Measurements from ENCODE around the gene AGPAT4.
"Not testable (repeated sequence)": the region's sequence is repeated elsewhere in the genome, so short reads cannot be mapped to it uniquely, and the experiment has no call there.

AGPAT4 gene, protein sequence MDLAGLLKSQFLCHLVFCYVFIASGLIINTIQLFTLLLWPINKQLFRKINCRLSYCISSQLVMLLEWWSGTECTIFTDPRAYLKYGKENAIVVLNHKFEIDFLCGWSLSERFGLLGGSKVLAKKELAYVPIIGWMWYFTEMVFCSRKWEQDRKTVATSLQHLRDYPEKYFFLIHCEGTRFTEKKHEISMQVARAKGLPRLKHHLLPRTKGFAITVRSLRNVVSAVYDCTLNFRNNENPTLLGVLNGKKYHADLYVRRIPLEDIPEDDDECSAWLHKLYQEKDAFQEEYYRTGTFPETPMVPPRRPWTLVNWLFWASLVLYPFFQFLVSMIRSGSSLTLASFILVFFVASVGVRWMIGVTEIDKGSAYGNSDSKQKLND

DNA sequence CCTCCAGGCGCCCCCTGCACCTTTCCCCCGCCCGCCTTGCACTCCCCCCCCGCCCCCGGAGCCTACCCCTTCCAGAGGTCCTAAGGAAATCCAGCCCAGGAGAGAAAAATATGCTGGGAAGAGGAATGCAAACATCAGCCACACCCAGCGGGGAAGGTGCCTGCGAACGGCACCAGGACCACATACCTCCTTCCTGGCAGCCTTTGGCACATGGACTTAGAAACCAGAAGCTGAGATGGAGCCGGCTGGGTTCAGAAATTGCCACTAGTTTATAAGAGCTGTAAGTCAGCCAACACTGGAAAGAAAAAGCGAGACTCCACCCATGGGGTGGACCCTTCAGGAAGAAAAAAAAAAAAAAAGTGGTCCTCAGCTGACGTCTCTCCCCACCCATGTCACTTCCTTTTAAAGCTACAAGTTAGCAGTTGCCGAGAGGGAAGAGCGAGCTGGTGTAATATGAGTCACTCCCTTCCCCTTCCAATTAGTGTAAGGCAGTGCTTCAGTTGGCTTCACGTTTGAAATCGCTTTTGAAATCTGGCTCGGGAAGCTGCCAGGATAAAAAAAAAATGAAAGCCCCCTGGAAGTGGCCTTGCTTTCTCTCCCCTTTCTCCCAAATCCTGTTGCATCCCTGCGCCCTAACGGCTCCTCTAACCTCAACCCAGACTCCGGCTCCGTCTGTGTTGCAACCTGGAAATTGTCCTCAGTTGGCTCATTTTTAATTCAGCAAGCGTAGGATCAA lies at the start of gene AGPAT4:
TSS of gene AGPAT4 (minus strand) at position 310 of the 736 bp plus-strand sequence. CDS start 41,848 bp downstream, outside the sequence.
- DNase-seq (ENCODE audit: low read depth in 2 of 2), result peak; percentile 22 to 25

DNA sequence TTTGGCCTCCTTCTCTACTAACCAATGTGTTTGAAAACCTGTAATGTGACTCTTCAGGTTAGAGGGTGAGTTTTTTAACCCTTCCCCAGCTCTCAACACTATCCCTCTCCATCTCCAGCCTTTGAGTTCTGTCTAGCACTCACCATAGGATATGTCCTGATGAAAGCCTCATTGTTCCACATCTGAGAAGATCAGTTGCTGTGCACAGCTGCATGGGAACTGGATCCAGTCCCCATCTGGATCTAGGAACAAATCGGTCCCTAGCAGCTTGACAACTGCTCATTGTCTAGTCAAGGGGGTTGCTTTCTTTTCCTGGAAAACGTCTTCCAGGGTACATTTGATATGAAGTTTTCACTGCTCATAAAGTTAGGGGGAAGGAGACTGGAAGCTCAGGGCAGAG lies 45.4 kb upstream of the AGPAT4 start:
- no peak for DNase-seq (ENCODE audit: low read depth in 2 of 2)

GRCh38 chr6:161318456-161318855 lies 44.6 kb upstream of the AGPAT4 start:
- no peak for DNase-seq (ENCODE audit: low read depth in 2 of 2)

- DNase-seq (ENCODE audit: low read depth in 2 of 2), result no peak
Measured at GRCh38 chr6:161316531-161316930, 42.7 kb upstream of the AGPAT4 start.

DNA sequence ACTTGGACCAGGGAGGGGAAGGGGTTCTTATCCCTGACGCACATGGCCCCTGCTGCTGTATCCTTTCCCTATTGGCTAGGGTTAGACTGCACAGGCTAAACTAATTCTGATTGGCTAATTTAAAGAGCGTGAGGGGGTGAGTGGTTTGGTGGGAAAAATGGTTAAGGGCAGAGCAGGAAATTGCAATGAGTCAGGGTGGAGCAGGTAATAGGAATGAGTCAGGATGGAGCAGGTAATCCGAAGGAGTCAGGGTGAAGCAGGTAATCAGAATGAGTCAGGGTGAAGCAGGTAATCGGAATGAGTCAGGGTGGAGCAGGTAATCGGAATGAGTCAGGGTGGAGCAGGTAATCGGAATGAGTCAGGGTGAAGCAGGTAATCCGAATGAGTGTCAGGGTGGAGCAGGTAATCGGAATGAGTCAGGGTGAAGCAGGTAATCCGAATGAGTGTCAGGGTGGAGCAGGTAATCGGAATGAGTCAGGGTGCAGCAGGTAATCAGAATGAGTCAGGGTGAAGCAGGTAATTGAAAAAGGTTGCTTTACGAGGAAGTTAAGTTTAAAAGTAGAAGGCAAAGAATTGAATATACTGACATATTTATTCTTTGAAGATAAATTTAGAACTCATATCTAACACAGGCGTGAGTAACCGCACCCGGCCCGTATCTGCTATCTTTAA lies 41.5 kb upstream of the AGPAT4 start:
- DNase-seq (ENCODE audit: low read depth in 2 of 2), result not testable (repeated sequence)

DNA sequence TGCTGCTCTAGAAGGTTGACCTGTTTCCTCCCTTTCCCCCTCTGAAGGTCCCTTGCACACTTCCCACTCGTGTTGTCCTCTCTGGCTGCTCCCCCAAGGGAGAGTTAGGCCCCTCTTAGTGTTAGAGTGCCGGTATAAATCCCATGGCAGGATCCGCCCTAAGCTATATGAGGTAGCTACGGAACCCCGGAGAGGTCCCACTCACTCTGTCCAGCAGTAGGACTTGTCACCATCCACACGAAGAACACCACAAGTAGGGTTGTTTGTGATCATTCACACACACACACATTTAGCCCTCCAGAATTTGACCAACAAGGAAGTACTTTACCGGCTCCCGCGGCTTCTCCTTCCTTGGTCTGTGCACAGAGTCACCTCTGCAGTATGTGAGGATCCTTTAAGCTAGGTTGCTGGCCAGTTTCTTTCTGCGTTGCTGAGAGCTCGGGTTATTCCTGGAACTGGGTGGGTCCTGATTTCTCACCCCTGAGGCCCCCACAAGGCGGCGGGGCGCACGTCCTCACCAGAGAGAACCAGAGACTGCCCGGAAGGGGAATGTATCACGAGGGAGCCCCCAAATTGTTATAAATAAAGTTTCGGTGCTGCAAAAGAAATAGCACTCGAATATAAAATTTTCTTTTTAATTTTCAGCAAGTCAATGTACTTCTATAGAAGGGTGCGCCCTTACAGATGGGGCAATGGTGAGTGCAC lies 40.8 kb upstream of the AGPAT4 start:
- DNase-seq (ENCODE audit: low read depth in 2 of 2), result not testable (repeated sequence)

GRCh38 chr6:161313940-161314509 lies 40.2 kb upstream of the AGPAT4 start:
- no peak for DNase-seq (ENCODE audit: low read depth in 2 of 2)

- DNase-seq (ENCODE audit: low read depth in 2 of 2), result not testable (repeated sequence)
Measured at GRCh38 chr6:161313475-161313874, 39.6 kb upstream of the AGPAT4 start.

DNA sequence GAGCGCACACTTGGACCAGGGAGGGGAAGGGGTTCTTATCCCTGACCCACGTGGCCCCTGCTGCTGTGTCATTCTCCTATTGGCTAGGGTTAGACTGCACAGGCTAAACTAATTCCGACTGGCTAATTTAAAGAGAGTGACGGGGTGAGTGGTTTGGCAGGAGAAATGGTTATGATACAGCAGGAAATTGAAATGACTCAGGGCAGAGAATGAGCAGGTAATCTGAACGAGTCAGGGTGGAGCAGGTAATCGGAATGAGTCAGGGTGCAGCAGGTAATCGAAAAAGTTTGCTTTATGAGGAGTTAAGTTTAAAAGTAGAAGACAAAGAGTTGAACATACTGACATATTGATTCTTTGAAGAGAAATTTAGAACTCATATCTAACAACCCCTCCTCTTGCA lies 35.9 kb upstream of the AGPAT4 start:
- DNase-seq (ENCODE audit: low read depth in 2 of 2), result not testable (repeated sequence)

GRCh38 chr6:161308075-161308655 lies 34.3 kb upstream of the AGPAT4 start:
- no peak for DNase-seq (ENCODE audit: low read depth in 2 of 2)

DNA sequence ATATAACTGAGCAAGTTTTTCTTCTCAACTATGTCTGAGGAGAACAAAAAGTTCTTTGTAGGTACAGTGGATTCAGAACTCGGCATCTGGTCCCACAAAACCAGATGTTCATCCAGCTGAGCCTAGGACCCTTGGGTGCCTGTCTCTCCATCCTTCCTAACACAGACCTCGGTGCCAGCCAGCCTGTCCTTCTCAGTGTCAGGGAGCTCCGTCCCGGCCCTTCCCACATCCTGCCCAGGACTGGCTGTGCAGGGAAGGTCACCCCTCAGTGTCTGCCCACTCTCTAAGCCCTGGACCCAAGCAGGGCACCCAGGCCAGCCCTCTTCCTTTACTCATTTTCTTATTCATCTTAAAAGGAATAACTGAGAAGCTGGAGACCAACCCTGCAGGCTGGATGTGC lies 32.0 kb upstream of the AGPAT4 start:
- DNase-seq (ENCODE audit: low read depth in 2 of 2), result no peak

DNA sequence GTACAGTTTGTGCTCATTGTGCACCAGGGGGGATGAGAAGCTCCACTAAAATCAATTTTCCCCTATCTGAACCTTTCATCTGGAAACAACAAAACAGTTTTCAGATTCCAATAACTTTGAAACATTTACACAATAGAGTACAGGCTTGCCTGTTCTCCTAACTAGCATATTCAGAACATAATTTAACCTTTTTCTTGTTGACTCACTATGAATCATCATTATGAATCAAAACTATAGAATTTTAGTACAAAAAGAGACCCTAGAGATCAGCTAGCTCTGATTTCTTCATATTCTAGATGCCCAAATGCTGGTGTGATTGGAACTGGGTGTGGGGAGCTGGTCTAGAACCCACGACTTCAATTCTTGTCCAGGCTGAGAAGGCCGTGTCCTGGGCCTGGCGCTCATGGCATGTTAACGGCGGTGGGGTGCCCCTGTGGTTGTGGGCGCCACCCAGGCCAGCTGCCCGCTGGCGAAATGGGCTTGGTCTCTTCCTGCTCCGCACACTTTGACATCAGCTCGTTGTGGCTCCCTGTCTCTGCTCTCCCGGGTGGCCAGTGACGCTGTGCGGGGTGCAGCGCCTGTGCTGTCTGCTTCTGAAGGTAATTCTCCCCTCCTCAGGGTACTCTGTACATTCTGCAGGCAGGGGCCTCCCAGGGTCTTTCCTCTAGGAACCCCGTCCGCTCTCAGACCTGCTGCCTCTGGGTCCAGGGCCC lies 29.9 kb upstream of the AGPAT4 start:
- DNase-seq (ENCODE audit: low read depth in 2 of 2), result no peak

- no peak for DNase-seq (ENCODE audit: low read depth in 2 of 2)
Measured at GRCh38 chr6:161302949-161303348, 29.1 kb upstream of the AGPAT4 start.

- DNase-seq (ENCODE audit: low read depth in 2 of 2), result no peak
Measured at GRCh38 chr6:161301338-161301737, 27.5 kb upstream of the AGPAT4 start.

DNA sequence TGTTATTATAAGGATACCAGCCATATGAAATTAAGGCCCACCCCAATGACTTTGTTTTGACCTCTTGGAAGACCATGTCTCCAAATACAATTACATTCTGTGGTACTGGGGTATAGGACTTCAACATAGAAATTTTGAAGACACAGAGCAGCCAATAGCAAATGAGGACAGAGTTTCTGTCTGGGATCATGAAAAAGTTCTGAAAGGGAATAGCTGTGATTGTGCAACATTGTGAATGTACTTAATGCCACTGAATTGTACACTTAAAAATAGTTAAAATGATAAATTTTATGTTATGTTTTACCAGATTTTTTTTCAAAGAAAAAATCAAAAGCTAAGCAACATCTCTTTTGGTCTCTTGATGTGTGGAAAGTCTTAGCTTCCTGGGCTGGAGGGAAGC lies 27.0 kb upstream of the AGPAT4 start:
- no peak for DNase-seq (ENCODE audit: low read depth in 2 of 2)

- no peak for DNase-seq (ENCODE audit: low read depth in 2 of 2)
Measured at GRCh38 chr6:161299726-161300125, 25.9 kb upstream of the AGPAT4 start.

DNA sequence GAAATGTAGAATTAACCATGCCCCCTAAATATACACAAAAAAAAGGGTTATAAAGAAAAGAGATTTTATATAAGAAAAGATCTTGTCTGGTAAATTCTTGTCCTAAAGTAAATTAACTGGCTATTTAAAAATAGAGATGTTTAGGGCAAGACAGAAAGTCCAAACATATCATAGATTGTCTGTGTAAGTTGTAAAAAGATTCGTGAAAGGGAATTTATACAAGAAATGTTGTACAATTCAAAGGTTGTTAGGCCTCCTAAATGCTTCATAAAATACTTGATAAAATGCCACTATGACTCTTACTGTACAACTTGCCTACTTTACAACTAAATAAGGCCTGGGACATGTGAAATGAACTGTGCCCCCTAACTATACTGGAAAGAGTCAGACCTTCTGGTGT lies 21.9 kb upstream of the AGPAT4 start:
- no peak for DNase-seq (ENCODE audit: low read depth in 2 of 2)

DNA sequence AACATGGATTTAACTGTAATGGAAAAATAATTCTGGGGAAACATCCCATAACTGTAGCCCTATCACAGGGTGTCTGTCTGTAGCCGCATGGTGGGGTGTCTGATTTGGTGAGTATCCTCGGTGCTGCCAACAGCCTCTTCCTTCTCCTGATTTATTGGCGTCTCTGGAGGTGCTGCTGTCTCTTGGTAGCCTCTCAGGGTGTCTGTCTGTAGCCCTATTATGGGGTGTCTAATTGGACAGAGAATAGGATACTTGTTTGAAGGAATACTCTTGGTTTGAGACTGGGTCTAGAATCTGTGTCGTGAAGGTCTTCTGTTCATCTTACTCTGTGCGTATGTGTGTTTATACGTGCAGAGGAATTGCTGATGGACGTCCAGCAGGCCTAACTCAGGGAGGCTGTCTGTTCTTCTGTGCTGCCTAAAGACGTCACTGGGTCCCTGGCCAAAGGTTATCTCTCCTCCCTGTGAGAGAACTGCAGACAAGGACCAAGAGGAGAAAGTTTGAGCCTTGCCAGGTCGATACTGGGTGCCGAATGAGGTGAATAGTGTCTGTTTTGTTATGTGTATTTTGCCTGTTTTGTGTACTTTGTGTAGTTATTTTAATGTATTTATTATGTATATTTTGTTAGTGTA lies 18.9 kb upstream of the AGPAT4 start:
- no peak for DNase-seq (ENCODE audit: low read depth in 2 of 2)

DNA sequence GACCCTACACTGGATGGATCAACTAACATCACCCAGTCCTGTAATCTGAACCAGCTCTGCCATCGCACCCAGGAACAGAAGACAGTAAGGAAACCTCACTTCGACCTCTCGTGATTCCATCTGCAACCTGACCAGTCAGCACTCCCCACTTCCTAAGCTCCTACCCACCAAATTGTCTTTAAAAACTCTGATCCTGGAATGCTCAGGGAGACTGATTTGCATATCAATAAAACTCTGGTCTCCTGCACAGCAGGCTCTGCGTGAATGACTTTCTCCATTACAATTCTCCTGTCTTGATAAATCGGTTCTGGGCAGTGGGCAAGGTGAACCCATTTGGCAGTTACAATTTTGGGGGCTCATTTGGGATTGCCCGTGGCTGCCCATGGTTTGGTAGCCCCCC lies 18.3 kb upstream of the AGPAT4 start:
- no peak for DNase-seq (ENCODE audit: low read depth in 2 of 2)

DNA sequence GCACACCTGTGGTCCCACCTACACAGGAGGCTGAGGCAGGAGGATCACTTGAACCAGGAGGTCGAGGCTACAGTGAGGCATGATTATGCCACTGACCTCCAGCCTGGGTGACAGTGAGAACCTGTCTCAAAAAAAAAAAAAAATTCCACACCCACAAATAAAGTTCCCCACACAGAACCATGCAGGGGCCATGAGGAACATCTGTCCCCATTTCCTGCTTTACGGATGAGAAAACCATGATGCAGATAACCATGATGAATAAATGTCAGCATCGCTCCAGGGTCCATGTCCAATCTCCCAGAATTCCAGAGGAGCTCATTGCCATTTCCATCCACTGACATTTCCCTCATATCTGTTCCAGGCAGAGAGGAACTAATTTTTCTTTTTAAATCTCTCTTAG lies 16.9 kb upstream of the AGPAT4 start:
- DNase-seq (ENCODE audit: low read depth in 2 of 2), result no peak

All from stimulated activated CD8-positive, alpha-beta memory T cell treated with anti-CD3 and anti-CD28 coated beads, Interleukin-7, amount 100 ng/mL, for 1 hour (primary cell).